Choroid plexus epithelial cell (primary cell): Measurements from ENCODE around the gene ATPAF1.

Experiments
- DNase-seq: peaks from one replicate; pipeline ENCODE4 v3.0.0-alpha.2; 2010; ENCODE audit warnings: low read depth
- H3K4me3 ChIP-seq: 2 replicates; pipeline ENCODE4 v1.5.1; 2011; ENCODE audit warnings: low read depth, mild to moderate bottlenecking, control low read depth, low read length, moderate library complexity
- TF ChIP-seq, protein P1 (sequence below): conservative IDR thresholded peaks from 2 replicates; pipeline ENCODE4 v1.5.1; 2011; ENCODE audit warnings: low read depth, mild to moderate bottlenecking, control low read depth, inconsistent platforms, low read length, moderate library complexity

Gene ATPAF1

DNA sequence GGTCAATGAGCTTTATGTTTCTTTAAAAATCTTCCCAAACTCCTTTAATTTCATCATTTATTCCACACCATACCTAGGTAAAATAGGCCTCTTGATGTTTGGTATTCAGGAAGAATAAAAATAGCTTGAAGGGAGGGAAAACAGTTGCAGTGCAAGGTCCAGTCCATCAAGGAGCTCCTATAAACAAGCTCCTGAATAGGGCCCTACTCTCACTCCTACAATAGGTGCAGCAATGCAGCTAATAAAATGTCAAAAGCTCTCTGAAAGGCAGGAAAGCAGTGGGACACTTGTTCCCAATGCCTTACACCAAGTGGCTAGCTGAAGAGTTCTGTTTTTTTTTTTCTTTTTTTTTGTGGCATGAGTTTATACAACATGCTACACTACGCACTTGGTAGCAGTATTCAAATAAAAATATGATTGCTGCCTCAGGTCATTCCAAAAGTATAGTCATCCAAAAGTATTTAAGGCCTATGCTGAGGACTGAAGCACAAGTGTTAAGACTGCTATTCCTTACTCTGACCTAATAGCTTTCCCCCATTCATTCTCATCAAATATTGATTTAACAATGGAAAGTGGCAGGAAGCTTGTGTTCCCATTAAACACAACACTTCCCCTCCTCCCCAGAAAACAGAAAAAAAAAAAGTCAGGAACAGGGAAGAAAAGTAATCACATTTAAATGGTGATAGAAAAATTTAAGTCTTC lies 13.3 kb upstream of the ATPAF1 start:
- DNase-seq: no peak

DNA sequence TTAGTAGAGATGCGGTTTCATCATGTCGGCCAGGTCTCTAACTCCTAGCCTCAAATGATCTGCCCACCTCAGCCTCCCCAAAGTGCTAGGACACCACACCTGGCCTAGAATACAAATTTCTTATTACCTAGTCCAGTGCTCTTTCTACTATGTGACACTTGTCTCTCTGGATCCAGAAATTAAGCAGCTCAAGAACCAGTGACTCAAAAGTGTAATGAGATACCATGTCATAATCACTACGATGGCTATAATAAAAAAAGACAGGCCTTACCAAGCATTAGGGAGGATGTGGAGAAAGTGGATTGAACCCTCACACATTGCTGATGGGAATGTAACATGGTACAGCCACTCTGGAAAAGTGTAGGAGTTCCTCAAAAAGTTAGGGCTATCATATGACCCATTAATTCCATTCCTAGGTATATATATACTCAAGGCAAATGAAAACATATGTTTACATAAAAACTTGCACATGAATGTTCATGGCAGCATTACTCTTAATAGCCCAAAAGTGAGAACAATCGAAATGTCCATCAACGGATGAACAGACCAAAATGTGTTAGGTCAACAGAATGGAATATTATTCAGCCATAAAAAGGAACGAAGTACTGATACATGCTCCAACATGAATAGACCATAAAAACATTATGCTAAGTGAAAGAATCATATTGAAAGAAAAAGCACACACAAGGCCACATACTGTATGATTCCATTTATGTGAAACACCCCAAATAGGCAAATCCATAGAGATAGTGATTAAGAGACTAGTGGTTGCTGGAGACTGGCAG lies 11.8 kb upstream of the ATPAF1 start:
- DNase-seq: no peak
- H3K4me3 ChIP-seq: no peak overlapping the region
- TF ChIP-seq, protein P1, sequence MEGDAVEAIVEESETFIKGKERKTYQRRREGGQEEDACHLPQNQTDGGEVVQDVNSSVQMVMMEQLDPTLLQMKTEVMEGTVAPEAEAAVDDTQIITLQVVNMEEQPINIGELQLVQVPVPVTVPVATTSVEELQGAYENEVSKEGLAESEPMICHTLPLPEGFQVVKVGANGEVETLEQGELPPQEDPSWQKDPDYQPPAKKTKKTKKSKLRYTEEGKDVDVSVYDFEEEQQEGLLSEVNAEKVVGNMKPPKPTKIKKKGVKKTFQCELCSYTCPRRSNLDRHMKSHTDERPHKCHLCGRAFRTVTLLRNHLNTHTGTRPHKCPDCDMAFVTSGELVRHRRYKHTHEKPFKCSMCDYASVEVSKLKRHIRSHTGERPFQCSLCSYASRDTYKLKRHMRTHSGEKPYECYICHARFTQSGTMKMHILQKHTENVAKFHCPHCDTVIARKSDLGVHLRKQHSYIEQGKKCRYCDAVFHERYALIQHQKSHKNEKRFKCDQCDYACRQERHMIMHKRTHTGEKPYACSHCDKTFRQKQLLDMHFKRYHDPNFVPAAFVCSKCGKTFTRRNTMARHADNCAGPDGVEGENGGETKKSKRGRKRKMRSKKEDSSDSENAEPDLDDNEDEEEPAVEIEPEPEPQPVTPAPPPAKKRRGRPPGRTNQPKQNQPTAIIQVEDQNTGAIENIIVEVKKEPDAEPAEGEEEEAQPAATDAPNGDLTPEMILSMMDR: no peak

More for the DNA sequence above, 13.3 kb upstream of the ATPAF1 start:
- TF ChIP-seq, protein P1: no peak
- H3K4me3 ChIP-seq: no peak overlapping the region

DNA sequence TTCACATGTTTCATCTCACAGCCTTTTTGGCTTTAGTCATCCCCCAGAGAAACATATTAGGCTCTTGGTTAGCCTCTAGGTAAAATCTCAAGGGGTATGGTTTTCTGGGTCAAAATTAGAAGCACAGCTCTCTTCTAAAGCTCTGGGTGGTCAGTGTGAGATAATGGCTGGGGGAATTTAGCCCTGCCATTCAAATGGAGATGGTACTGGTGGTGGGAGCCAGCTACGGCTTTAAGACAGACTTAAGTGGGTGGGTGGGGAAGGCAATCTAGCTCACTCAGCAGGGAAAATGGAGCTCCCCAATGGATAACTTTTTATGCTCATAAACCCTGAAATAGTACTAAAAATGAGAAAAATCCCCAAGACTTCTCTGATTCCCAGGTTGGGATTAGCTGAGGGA lies 9.2 kb upstream of the ATPAF1 start:
- TF ChIP-seq, protein P1: no peak
- no peak overlapping the region for H3K4me3 ChIP-seq
- DNase-seq: no peak

DNA sequence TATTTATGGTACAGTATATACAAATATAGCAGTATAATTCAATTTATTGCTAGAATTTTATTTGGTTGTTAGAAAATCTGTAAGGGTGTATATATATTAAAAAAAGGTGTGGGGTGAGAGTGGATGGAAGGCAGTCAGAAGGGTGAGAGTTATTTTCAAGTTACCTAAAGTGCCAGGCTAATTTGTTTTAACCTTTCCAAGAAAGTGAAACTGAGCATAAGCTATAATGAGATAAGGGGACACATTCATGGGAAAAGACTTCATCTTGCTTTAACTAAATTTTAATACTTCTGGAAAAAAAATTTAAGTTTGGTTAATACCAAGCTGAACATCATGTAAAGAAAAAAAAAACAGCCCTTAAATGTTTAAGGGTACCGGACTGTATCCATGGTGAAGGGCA lies 8.4 kb upstream of the ATPAF1 start:
- DNase-seq: no peak
- TF ChIP-seq, protein P1: no peak
- no peak overlapping the region for H3K4me3 ChIP-seq

DNA sequence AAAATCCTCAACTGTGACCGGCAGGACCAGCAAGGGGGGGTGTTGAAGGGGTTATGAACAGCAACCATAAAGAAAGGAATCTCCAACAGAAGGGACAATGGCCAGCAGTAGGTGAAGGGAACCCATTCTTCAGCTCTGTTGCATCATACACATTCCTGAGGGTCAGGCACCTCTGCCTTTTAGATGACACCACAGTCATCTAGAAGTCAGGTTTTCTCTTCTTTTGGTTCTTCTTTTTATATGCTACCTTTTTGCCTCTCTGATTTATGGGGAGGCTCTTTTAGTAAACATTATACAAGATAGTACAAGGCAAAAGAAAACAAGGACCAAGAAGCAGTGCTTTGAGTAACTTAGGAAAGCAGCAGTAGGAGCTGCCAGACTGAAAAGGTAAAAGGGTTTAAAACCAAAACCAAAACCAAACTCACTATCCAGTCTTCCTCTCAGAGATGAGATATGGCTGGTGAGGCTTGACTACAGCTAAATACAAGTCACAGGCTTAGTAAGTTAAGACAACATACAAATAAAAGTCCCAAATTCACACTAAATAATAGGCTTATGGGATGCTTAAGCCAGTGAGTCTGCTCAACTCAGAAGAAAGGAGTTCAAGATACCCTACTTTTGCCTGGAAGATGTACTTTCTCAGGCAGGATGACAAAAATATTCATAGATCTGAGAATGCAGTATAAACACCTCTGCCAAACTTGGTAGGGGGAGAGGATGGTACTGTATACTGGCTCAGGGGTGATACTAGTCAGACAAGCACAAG lies 7.6 kb upstream of the ATPAF1 start:
- DNase-seq: peak; percentile 41
- no peak overlapping the region for H3K4me3 ChIP-seq
- TF ChIP-seq, protein P1: no peak

DNA sequence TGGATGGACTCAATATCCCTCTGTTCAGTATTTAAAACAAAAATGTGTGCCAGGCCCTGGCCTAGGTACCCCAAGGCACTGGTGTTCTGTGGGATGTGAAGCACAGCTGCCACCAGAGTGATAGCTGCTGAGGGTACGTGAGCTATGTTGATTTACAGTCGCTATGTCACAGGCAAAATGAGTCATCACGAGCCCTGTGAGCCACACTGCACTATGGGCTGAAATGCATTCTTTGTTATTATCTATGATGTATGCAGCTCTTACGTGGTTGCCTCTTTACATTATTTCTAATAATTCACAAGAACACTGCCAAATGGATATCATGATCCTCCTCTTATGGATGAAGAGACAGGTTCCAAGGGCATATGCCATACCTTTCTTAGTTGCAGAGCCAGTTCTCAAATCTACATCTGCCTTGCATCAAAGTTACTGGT lies 5.6 kb upstream of the ATPAF1 start:
- no peak overlapping the region for H3K4me3 ChIP-seq
- DNase-seq: peak; percentile 55
- TF ChIP-seq, protein P1: no peak
